Measurements from ENCODE around the gene TTYH1.

GRCh38 chr19:54485851-54486250, 70.6 kb downstream of the TTYH1 start:
- TF ChIP-seq RARB (CRISPR knock-in tag; IDR thresholded peaks at IDR 0.05) (no peak), TSHZ2 (CRISPR knock-in tag; IDR thresholded peaks at IDR 0.05) (no peak), SNAI2 (CRISPR knock-in tag; IDR thresholded peaks at IDR 0.05) (no peak), PATZ1 (CRISPR knock-in tag; IDR thresholded peaks at IDR 0.05; ENCODE audit: borderline replicate concordance) (no peak), ZC3H10 (CRISPR knock-in tag; IDR thresholded peaks at IDR 0.05) (no peak), ZNF565 (CRISPR knock-in tag; conservative IDR thresholded peaks at IDR 0.05; ENCODE audit: low read depth) (no peak), PPARA (CRISPR knock-in tag; IDR thresholded peaks at IDR 0.05; ENCODE audit: borderline replicate concordance) (no peak), CREB5 (CRISPR knock-in tag; IDR thresholded peaks at IDR 0.05; ENCODE audit: low read depth) (no peak), ZNF70 (CRISPR knock-in tag; IDR thresholded peaks at IDR 0.05) (no peak), ZFP30 (CRISPR knock-in tag; IDR thresholded peaks at IDR 0.05) (no peak)
